Panc1 (cell line): ENCODE measurements around the gene RPSA. TPM values are rescaled to one million over a fixed set of nuclear protein-coding genes. Genes with fewer than 3 reads are reported as not detected.

Source experiments
- ATAC-seq: fragments of 200-7000 bp; cut with Tn5 transposase; 2 replicates; pipeline ENCODE4 v1.9.1; 2020; ENCODE audit warnings: mild to moderate bottlenecking, moderate library complexity
- BruUV-seq: library from RNA; stranded (reverse); fragments of 400-500 nt; replicated peaks from 2 replicates; lab custom pipeline; 2021; lab: Mats Ljungman, UMichigan
- CTCF ChIA-PET: fragments of 300-600 bp; sonication (Branson Sonifier 250); formaldehyde crosslinking; loops from one replicate; lab custom pipeline; 2022; ENCODE audit warnings: antibody characterized with exemption; lab: Charles Lee
- POLR2A ChIA-PET: fragments of 300-600 bp; sonication (Branson Sonifier 250); formaldehyde crosslinking; loops from one replicate; lab custom pipeline; 2022; ENCODE audit warnings: antibody characterized with exemption; lab: Charles Lee
- DNase-seq: peaks from one replicate; pipeline ENCODE4 v3.0.0-alpha.2; 2010; ENCODE audit warnings: low read depth, low spot score
- H3K27ac ChIP-seq: 2 replicates; pipeline ENCODE4 v1.5.1; 2011; ENCODE audit warnings: mild to moderate bottlenecking, low read length, inconsistent platforms
- H3K27me3 ChIP-seq: fragments of 200-500 bp; sonication (Bioruptor generic); 2 replicates; pipeline ENCODE4 v1.6.0; 2014; ENCODE audit warnings: low read length, inconsistent platforms; ENCODE audit not compliant: control insufficient read depth, insufficient read depth
- H3K36me3 ChIP-seq: fragments of 200-500 bp; sonication (Bioruptor generic); 2 replicates; pipeline ENCODE4 v1.5.1; 2014; ENCODE audit warnings: inconsistent platforms, mild to moderate bottlenecking, low read length, moderate library complexity; ENCODE audit not compliant: control insufficient read depth, insufficient read depth
- H3K4me1 ChIP-seq: 2 replicates; pipeline ENCODE4 v1.5.1; 2011; ENCODE audit warnings: inconsistent platforms, mild to moderate bottlenecking, low read length, moderate library complexity; ENCODE audit not compliant: control insufficient read depth, insufficient read depth
- H3K4me3 ChIP-seq, 2 experiments: 2 replicates each; pipeline ENCODE4 v1.5.1; 2011 to 2012; ENCODE audit warnings: low read depth in 2 of 2, low read length in 2 of 2, mild to moderate bottlenecking in 2 of 2, inconsistent platforms in 1 of 2, moderate library complexity in 1 of 2
- H3K9me3 ChIP-seq: fragments of 200-500 bp; sonication (Bioruptor generic); 2 replicates; pipeline ENCODE4 v1.5.1; 2014; ENCODE audit warnings: low read depth, mild to moderate bottlenecking, inconsistent platforms, low read length, moderate library complexity; ENCODE audit not compliant: control insufficient read depth, insufficient read depth
- POLR2AphosphoS5 ChIP-seq: IDR thresholded peaks from 2 replicates; pipeline ENCODE4 v1.6.1; 2012; ENCODE audit warnings: mild to moderate bottlenecking, low read depth, low read length, moderate library complexity
- SIN3A ChIP-seq: IDR thresholded peaks from 2 replicates; pipeline ENCODE4 v1.6.1; 2012; ENCODE audit warnings: low read depth, mild to moderate bottlenecking, low read length, moderate library complexity, borderline replicate concordance; ENCODE audit not compliant: insufficient read depth
- TCF7L2 ChIP-seq: IDR thresholded peaks from 2 replicates; pipeline ENCODE4 v1.6.1; 2011; ENCODE audit warnings: mild to moderate bottlenecking, low read depth, low read length, inconsistent platforms
- in situ Hi-C: cut with HindIII; loops from 2 replicates; pipeline ENCODE4 v1.10.0; 2016; ENCODE audit warnings: low sequenced_read_pairs, low pct_unique_long_range_greater_than_20kb
- intact Hi-C: fragments of 100-400 bp; cut with micrococcal nuclease; formaldehyde crosslinking; loops from one replicate; pipeline ENCODE4 v1.10.0; 2022; ENCODE audit not compliant: unreplicated experiment
- total RNA-seq: library from RNA; stranded (reverse); gene quantifications from one replicate; pipeline ENCODE4 v1.2.1, GENCODE V29; 2021; ENCODE audit not compliant: unreplicated experiment
- TF ChIP-seq, protein P1 (sequence below), 2 experiments: IDR thresholded peaks; 2 replicates each; pipeline ENCODE4 v1.6.1; 2011 to 2012; ENCODE audit warnings: low read depth in 2 of 2, control low read depth in 1 of 2, low read length in 1 of 2, mild to moderate bottlenecking in 1 of 2, moderate library complexity in 1 of 2; ENCODE audit not compliant: insufficient read depth in 1 of 2
- TF ChIP-seq, protein P2 (sequence below): fragments of 450-650 bp; IDR thresholded peaks from 2 replicates; pipeline ENCODE4 v1.5.1; 2017; ENCODE audit warnings: mild to moderate bottlenecking

Gene RPSA
- total RNA-seq, 1 experiment from 2014 or later, result 856 TPM

DNA sequence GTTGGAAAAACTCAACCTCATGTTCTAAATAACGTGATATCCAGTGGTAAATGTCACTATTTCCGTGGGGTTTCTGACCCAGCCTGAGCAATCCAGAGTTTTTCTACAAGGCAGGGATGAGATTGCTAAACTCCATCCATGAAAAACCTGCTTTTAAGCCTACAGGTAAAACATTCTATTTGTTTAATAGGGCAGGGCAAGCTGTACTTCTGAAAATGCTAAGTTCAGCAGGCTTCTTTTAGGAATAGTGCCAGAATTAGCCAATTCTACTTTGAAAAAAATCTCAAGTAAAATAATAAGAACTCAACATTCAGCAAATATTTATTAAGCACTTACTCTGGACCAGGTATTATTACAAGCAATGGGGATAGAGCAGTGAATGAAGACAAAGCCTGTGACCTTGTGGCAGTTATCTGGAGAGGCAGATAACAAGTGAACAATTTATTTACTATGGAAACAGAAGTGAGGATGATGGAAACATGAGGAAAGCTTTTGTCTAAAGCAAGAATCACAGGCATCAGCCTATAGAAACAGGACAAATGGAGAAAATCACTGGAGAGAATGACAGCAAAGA lies 13.3 kb downstream of the RPSA start:
- H3K9me3 ChIP-seq, result no peaks in the 10 kb centered on the region
- no peaks in the 10 kb centered on the region for H3K27me3 ChIP-seq
- no TSS peak for BruUV-seq
- no peaks in the 10 kb centered on the region for H3K36me3 ChIP-seq
- intact Hi-C loops (no loop called here), in situ Hi-C loops (no loop called here)
- no peaks in the 10 kb centered on the region for H3K4me1 ChIP-seq
- DNase-seq (no peak), ATAC-seq (no peak)
- TF ChIP-seq, protein P1, sequence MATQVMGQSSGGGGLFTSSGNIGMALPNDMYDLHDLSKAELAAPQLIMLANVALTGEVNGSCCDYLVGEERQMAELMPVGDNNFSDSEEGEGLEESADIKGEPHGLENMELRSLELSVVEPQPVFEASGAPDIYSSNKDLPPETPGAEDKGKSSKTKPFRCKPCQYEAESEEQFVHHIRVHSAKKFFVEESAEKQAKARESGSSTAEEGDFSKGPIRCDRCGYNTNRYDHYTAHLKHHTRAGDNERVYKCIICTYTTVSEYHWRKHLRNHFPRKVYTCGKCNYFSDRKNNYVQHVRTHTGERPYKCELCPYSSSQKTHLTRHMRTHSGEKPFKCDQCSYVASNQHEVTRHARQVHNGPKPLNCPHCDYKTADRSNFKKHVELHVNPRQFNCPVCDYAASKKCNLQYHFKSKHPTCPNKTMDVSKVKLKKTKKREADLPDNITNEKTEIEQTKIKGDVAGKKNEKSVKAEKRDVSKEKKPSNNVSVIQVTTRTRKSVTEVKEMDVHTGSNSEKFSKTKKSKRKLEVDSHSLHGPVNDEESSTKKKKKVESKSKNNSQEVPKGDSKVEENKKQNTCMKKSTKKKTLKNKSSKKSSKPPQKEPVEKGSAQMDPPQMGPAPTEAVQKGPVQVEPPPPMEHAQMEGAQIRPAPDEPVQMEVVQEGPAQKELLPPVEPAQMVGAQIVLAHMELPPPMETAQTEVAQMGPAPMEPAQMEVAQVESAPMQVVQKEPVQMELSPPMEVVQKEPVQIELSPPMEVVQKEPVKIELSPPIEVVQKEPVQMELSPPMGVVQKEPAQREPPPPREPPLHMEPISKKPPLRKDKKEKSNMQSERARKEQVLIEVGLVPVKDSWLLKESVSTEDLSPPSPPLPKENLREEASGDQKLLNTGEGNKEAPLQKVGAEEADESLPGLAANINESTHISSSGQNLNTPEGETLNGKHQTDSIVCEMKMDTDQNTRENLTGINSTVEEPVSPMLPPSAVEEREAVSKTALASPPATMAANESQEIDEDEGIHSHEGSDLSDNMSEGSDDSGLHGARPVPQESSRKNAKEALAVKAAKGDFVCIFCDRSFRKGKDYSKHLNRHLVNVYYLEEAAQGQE (IDR thresholded peaks at IDR 0.05; ENCODE audit: insufficient read depth in 1 of 2, low read depth in 2 of 2, low read length in 1 of 2), result no peak
- no peak overlapping the region for H3K27ac ChIP-seq
- no peak overlapping the region for H3K4me3 ChIP-seq
- ChIA-PET CTCF (no interaction called here), POLR2A (no interaction called here)

DNA sequence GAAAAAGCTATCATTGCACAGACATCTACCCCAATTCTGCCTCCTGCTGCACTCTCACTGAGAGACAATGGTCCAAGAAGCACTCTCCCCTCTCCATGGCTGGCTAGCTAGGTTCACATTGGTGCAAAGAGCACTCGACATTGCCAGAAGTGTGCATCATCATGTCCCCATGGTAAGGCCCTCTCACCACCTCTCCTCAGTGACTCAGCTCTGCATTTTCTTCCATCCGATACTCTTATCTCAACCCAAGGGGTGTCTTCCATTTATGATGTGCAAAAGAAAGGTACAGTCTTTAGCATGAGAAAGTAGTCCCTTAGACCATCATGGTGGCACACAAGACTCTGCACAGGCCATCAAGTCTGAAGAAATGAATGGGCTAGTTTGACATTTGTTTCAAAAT lies 14.0 kb downstream of the RPSA start:
- in situ Hi-C loops (no loop called here), intact Hi-C loops (no loop called here)
- POLR2A ChIA-PET, result no interaction called here
- no peaks in the 10 kb centered on the region for H3K27me3 ChIP-seq
- CTCF ChIA-PET, result no interaction called here
- H3K4me3 ChIP-seq, result no peak overlapping the region
- no peak overlapping the region for H3K27ac ChIP-seq
- no TSS peak for BruUV-seq
- H3K36me3 ChIP-seq, result no peaks in the 10 kb centered on the region
- ATAC-seq (no peak), DNase-seq (no peak)
- TF ChIP-seq SIN3A (no peak), POLR2AphosphoS5 (no peak), TCF7L2 (no peak)
- TF ChIP-seq, protein P1 (IDR thresholded peaks at IDR 0.05; ENCODE audit: insufficient read depth in 1 of 2, low read depth in 2 of 2, low read length in 1 of 2), result no peak
- TF ChIP-seq, protein P2, sequence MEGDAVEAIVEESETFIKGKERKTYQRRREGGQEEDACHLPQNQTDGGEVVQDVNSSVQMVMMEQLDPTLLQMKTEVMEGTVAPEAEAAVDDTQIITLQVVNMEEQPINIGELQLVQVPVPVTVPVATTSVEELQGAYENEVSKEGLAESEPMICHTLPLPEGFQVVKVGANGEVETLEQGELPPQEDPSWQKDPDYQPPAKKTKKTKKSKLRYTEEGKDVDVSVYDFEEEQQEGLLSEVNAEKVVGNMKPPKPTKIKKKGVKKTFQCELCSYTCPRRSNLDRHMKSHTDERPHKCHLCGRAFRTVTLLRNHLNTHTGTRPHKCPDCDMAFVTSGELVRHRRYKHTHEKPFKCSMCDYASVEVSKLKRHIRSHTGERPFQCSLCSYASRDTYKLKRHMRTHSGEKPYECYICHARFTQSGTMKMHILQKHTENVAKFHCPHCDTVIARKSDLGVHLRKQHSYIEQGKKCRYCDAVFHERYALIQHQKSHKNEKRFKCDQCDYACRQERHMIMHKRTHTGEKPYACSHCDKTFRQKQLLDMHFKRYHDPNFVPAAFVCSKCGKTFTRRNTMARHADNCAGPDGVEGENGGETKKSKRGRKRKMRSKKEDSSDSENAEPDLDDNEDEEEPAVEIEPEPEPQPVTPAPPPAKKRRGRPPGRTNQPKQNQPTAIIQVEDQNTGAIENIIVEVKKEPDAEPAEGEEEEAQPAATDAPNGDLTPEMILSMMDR, result no peak
- H3K9me3 ChIP-seq, result no peaks in the 10 kb centered on the region
- H3K4me1 ChIP-seq, result no peaks in the 10 kb centered on the region
